ENCODE measurements around the gene XIRP2. TPM values are rescaled to one million over a fixed set of nuclear protein-coding genes. Genes with fewer than 3 reads are reported as not detected.

Gene XIRP2
- total and polyA plus RNA-seq, 2 of the 13 experiments (the other 11 are each of a cell fraction or from before 2014, with no cell fraction given), result 0.04 to 0.05 TPM

DNA sequence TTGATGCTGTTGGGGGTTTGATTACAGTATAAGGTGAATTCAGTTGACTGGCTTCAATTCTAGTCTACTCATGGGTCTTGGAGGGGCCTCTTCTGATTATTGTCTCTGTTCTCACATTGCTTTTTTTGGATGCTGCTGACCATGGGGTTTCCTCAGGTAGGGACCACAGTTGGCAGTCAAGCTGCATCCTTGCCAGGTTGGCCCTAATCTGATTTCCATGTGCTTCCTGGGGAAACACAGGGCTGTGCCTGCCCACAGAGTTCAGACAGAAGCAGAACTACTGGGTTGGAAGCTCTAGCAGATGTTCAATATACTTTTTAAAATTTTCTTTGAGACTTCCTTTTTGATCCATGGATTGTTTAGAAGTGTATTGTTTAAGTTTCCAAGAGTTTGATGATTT is 227.3 kb downstream of the XIRP2 start:
- Histone ChIP-seq H3K4me2 (ENCODE audit: low read depth, low read length) (no peak overlapping the region), H3K9me3 (ENCODE audit: low read length) (no peaks in the 10 kb centered on the region), H3K9ac (ENCODE audit: insufficient read depth, low read depth, low read length) (no peak overlapping the region), H2AFZ (ENCODE audit: low read length) (no peak overlapping the region), H3K27ac (ENCODE audit: extremely low read length, insufficient read depth, low read length) (no peak overlapping the region), H3K36me3 (replicated peaks in 1 of 2; ENCODE audit: control insufficient read depth in 1 of 2, insufficient read depth in 2 of 2, low read length in 2 of 2) (no peaks in the 10 kb centered on the region), H3K79me2 (ENCODE audit: insufficient read depth, low read length) (no peaks in the 10 kb centered on the region), H3K4me3 (replicated peaks in 1 of 3; ENCODE audit: insufficient read depth in 1 of 3, low read depth in 2 of 3, low read length in 3 of 3) (no peak overlapping the region), H3K27me3 (ENCODE audit: control insufficient read depth in 1 of 2, insufficient read depth in 2 of 2, low read length in 2 of 2) (no peaks in the 10 kb centered on the region), H4K20me1 (ENCODE audit: insufficient read depth, low read length) (no peaks in the 10 kb centered on the region), H3K4me1 (ENCODE audit: insufficient read depth, low read length) (no peaks in the 10 kb centered on the region)
- POLR2A ChIA-PET, result no interaction called here
- DNase-seq (ENCODE audit: low spot score) (no peak), ATAC-seq (no peak), FAIRE-seq (no peak)
- BruUV-seq (replicated peaks), result no TSS peak
- in situ Hi-C loops (cut with HindIII; ENCODE audit: extremely low pct_ligation_motif_present, low pct_unique_long_range_greater_than_20kb), result no loop called here
- TF ChIP-seq NCOA5 (CRISPR knock-in tag; IDR thresholded peaks at IDR 0.05) (no peak), ZNF879 (CRISPR knock-in tag; IDR thresholded peaks at IDR 0.05) (no peak), ZNF766 (CRISPR knock-in tag; IDR thresholded peaks at IDR 0.05; ENCODE audit: borderline replicate concordance) (no peak), RBM39 (IDR thresholded peaks at IDR 0.05; ENCODE audit: low read depth, low read length, poor library complexity, severe bottlenecking) (no peak), HNF4A (CRISPR knock-in tag; IDR thresholded peaks at IDR 0.05) (no peak), POGZ (CRISPR knock-in tag; IDR thresholded peaks at IDR 0.05) (no peak), ZNF552 (CRISPR knock-in tag; IDR thresholded peaks at IDR 0.05; ENCODE audit: borderline replicate concordance) (no peak)
- TF ChIP-seq, protein P1, sequence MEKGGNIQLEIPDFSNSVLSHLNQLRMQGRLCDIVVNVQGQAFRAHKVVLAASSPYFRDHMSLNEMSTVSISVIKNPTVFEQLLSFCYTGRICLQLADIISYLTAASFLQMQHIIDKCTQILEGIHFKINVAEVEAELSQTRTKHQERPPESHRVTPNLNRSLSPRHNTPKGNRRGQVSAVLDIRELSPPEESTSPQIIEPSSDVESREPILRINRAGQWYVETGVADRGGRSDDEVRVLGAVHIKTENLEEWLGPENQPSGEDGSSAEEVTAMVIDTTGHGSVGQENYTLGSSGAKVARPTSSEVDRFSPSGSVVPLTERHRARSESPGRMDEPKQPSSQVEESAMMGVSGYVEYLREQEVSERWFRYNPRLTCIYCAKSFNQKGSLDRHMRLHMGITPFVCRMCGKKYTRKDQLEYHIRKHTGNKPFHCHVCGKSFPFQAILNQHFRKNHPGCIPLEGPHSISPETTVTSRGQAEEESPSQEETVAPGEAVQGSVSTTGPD (CRISPR knock-in tag; IDR thresholded peaks at IDR 0.05), result no peak
- TF ChIP-seq, protein P2, sequence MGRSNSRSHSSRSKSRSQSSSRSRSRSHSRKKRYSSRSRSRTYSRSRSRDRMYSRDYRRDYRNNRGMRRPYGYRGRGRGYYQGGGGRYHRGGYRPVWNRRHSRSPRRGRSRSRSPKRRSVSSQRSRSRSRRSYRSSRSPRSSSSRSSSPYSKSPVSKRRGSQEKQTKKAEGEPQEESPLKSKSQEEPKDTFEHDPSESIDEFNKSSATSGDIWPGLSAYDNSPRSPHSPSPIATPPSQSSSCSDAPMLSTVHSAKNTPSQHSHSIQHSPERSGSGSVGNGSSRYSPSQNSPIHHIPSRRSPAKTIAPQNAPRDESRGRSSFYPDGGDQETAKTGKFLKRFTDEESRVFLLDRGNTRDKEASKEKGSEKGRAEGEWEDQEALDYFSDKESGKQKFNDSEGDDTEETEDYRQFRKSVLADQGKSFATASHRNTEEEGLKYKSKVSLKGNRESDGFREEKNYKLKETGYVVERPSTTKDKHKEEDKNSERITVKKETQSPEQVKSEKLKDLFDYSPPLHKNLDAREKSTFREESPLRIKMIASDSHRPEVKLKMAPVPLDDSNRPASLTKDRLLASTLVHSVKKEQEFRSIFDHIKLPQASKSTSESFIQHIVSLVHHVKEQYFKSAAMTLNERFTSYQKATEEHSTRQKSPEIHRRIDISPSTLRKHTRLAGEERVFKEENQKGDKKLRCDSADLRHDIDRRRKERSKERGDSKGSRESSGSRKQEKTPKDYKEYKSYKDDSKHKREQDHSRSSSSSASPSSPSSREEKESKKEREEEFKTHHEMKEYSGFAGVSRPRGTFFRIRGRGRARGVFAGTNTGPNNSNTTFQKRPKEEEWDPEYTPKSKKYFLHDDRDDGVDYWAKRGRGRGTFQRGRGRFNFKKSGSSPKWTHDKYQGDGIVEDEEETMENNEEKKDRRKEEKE (IDR thresholded peaks at IDR 0.05), result no peak
- intact Hi-C loops (cut with micrococcal nuclease; ENCODE audit: unreplicated experiment), result no loop called here
- CTCF ChIA-PET (ENCODE audit: low intra/inter-chr PET ratio, low total read pairs), result no interaction called here
